Forelimb muscle (tissue), 1 donor: ENCODE results near the gene SIGLEC9. TPM values are rescaled to one million over a fixed set of nuclear protein-coding genes. Genes with fewer than 3 reads are reported as not detected.
"Not testable (repeated sequence)": the region's sequence is repeated elsewhere in the genome, so short reads cannot be mapped to it uniquely, and the experiment has no call there.

Experiments
- DNase-seq: peaks from one replicate; pipeline ENCODE4 v3.0.0-alpha.2; 2013; ENCODE audit warnings: low read depth
- polyA plus RNA-seq: library from polyadenylated mRNA; unstranded; fragments of 120-200 nt; gene quantifications from one replicate; pipeline ENCODE4 v1.2.1, GENCODE V29; 2013; ENCODE audit not compliant: insufficient read length

The SIGLEC9 gene
- polyA plus RNA-seq, 1 donor: 0.65 TPM

GRCh38 chr19:51123381-51123800 lies 1.3 kb upstream of the SIGLEC9 start:
- DNase-seq: no peak

GRCh38 chr19:51123802-51124201 lies 904 bp upstream of the SIGLEC9 start:
- DNase-seq: no peak

- no peak for DNase-seq
Observed at GRCh38 chr19:51124216-51124615, 490 bp upstream of the SIGLEC9 start.

GRCh38 chr19:51125421-51126075 lies 842 bp downstream of the SIGLEC9 start:
- DNase-seq: no peak

- DNase-seq: no peak
Observed at GRCh38 chr19:51127032-51127431, 2.3 kb downstream of the SIGLEC9 start.

GRCh38 chr19:51127755-51128154 lies 3.0 kb downstream of the SIGLEC9 start:
- DNase-seq: no peak

GRCh38 chr19:51128227-51128626 lies 3.5 kb downstream of the SIGLEC9 start:
- no peak for DNase-seq

GRCh38 chr19:51129716-51130115 lies 5.0 kb downstream of the SIGLEC9 start:
- DNase-seq: no peak

GRCh38 chr19:51131780-51132680 lies 7.3 kb downstream of the SIGLEC9 start:
- no peak for DNase-seq

GRCh38 chr19:51135004-51135403 lies 10.3 kb downstream of the SIGLEC9 start:
- no peak for DNase-seq

GRCh38 chr19:51135986-51136762 lies 11.5 kb downstream of the SIGLEC9 start:
- no peak for DNase-seq

GRCh38 chr19:51136851-51137551 lies 12.3 kb downstream of the SIGLEC9 start:
- no peak for DNase-seq

- DNase-seq: no peak
Observed at GRCh38 chr19:51137792-51138425, 13.2 kb downstream of the SIGLEC9 start.

- no peak for DNase-seq
Observed at GRCh38 chr19:51138549-51138979, 13.9 kb downstream of the SIGLEC9 start.

GRCh38 chr19:51139299-51140014 lies 14.8 kb downstream of the SIGLEC9 start:
- DNase-seq: no peak

- no peak for DNase-seq
Observed at GRCh38 chr19:51140441-51140840, 15.7 kb downstream of the SIGLEC9 start.

GRCh38 chr19:51141181-51141580 lies 16.5 kb downstream of the SIGLEC9 start:
- DNase-seq: no peak

GRCh38 chr19:51142119-51142518 lies 17.4 kb downstream of the SIGLEC9 start, which contains the start of gene SIGLEC7:
Gene SIGLEC7 (plus strand): TSS chr19:51142301. CDS start chr19:51142370, 69 bp downstream.
- no peak for DNase-seq

GRCh38 chr19:51142809-51143475 lies 18.2 kb downstream of the SIGLEC9 start:
- DNase-seq: not testable (repeated sequence)

- no peak for DNase-seq
Observed at GRCh38 chr19:51143486-51143885, 18.8 kb downstream of the SIGLEC9 start.
